GM20000 (cell line): ENCODE results near the gene DNAH5.

ENCODE experiments used
- DNase-seq: peaks from one replicate; pipeline ENCODE4 v3.0.0; 2012; ENCODE audit warnings: low spot score
- CTCF ChIP-seq: IDR thresholded peaks from 2 replicates; pipeline ENCODE4 v1.5.1; 2012; ENCODE audit warnings: mild to moderate bottlenecking, control low read depth; ENCODE audit errors: extremely low read depth, missing control alignments

Gene DNAH5

GRCh38 chr5:13843175-13843846 lies 101.2 kb downstream of the DNAH5 start:
- DNase-seq, result no peak
- no peak for TF ChIP-seq CTCF

DNA sequence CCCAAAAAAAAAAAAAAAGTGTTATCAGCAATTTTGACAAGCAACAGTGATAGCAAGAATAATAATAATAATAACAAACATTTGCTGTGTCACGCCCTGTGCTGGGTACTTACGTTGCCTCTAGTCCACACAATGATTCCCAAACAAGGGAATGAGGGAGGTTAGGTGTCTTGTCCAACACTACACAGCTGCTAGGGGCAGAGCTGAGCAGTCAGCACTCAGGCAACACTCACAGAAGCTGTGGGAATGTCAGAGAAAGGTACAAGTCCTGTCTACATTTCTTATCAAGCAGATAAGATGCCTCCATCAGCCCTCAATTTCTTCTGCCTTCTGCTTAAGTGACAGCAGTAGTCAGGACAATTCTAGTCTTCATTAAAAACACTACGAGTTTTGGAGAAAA lies 111.0 kb downstream of the DNAH5 start:
- DNase-seq, result no peak
- no peak for TF ChIP-seq CTCF

DNA sequence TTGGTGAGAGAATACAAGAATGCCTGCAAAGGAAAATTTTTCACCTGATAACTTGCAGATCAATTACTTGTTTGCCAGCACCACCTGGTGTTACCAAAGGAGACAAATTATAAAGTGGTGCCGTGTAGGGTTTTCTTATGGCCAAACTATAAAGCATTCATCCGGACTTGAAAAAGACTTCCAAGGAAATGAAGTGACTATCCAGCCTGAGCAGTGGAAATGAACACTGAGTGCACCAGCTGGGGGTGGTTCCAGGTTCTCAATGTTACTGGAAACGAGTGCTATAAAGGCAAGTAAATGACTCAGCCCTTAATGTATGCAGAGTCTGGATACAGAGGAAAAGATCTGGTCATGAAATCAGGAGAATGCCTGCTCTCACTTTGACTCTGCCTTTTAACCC lies 113.1 kb downstream of the DNAH5 start:
- TF ChIP-seq CTCF, result no peak
- no peak for DNase-seq

GRCh38 chr5:13830536-13830935 lies 114.0 kb downstream of the DNAH5 start:
- DNase-seq, result no peak
- no peak for TF ChIP-seq CTCF

DNA sequence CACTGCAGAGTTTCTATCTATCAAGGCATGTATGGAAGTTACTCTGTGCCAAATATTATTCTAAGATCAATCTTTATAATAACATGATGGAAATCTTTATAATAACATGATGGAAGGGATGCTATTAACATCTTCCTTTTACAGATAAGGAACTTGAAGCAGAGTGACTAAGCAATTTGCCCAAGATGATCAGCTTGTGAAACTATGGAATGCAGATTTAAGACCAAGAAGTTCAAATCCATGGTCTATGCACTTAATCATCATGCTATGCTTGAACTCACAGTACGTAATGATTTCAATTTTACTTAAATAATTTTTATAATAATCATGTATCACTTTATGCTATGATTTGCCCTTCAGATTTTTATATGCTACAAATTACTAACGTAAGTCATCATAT lies 123.1 kb downstream of the DNAH5 start:
- TF ChIP-seq CTCF, result no peak
- no peak for DNase-seq

- TF ChIP-seq CTCF, result no peak
Measured at GRCh38 chr5:13816126-13816525, 128.4 kb downstream of the DNAH5 start.

GRCh38 chr5:13814301-13814700 lies 130.2 kb downstream of the DNAH5 start:
- TF ChIP-seq CTCF, result no peak
- no peak for DNase-seq

More at GRCh38 chr5:13816126-13816525, 128.4 kb downstream of the DNAH5 start:
- no peak for DNase-seq
